GM19023 (cell line): ENCODE data around the gene CHAMP1.
"Not testable (repeated sequence)": the region's sequence is repeated elsewhere in the genome, so short reads cannot be mapped to it uniquely, and the experiment has no call there.

Experiments
- ATAC-seq: cut with Tn5 transposase; IDR thresholded peaks from one replicate; pipeline ENCODE4 v1.9.1; 2021; ENCODE audit warnings: mild to moderate bottlenecking, moderate library complexity; ENCODE audit not compliant: unreplicated experiment

Gene CHAMP1

GRCh38 chr13:114333881-114334280, 19.6 kb downstream of the CHAMP1 start:
- ATAC-seq: not testable (repeated sequence)

DNA sequence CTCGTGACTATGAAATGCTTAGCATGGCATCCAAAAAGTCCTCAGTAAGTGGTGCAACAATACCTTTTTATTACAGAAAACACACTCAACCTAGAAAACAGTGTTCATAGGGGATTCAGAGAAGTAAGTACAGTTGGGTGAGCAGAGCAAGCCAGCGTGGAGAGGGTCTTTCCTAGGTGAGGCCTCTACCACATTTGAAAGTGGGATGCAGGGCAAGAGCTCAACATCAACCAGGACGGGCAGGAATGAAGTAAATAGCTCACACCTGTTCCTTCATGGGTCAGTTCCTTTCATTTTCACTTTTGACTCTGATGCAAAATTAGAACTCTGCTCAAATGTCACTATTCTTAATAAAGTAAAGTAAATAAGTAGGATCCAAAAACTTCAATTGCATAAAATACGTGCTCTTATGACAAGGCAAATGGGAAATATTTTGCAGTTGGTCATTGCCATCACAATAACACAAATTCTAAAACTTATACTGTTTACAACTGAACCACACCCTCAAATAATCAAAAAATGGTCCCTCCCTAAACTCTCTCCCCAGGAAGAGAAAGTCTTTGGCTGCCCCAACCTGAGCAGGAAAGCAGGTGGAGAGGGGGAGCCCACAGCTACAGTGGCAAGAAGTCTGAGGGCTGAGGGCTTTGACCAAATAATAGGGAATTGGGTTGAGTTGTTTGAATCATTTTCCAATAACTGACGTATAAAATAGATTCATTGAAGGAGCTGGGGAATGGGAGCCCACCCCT, 20.2 kb downstream of the CHAMP1 start:
- no peak for ATAC-seq

GRCh38 chr13:114336457-114336856, 22.2 kb downstream of the CHAMP1 start:
- not testable (repeated sequence) for ATAC-seq

DNA sequence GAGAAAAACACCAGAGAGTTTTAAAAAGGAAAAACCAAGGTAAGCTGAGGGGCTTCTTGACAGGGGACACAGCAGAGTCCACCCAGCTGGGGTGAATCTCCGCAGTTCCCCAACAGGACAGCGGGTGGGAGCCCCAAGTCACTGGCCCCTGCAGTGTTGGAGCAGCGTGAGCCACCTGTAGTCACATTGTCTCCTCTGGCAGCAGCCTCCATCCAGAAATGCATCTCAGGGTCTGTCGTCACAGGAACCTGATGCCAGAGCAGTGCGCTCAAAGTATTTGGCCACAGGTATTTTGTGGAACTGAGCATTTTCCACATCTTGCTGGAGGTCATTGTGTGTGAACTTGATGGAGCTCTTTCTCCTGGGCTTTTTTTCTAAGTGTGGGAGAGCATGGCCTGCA, 24.7 kb downstream of the CHAMP1 start:
- ATAC-seq: no peak

DNA sequence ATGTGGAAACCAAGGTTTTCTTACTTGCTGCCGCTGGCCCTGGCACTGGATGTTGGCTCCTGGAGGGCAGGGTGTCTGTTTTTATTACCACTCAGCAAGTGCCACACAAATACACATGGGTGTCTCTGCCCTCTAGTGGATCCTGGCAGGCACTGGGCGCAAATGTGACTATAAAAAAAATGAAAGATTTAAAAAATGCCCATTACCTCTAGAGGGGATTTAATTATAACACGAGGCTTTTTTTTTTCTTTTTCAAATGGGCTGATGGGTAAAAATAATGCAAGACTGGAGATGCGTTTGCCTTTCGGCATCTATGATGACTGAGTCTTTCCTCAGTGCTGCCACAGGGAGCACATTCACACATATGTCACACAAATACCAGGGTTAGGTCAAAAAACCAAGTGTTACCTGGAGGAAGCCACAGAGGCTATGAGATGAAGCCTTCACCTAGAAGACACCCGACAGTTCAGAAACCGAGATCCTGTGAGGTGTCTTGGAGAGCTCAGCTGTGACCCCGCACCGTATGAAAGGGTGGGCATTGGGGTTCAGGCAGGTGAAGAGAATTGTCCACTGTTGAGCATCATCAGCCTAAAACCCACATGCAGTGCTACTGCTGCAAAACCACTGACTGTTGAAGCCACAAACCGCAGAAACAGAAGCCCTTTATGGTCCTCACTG, 25.7 kb downstream of the CHAMP1 start:
- no peak for ATAC-seq

DNA sequence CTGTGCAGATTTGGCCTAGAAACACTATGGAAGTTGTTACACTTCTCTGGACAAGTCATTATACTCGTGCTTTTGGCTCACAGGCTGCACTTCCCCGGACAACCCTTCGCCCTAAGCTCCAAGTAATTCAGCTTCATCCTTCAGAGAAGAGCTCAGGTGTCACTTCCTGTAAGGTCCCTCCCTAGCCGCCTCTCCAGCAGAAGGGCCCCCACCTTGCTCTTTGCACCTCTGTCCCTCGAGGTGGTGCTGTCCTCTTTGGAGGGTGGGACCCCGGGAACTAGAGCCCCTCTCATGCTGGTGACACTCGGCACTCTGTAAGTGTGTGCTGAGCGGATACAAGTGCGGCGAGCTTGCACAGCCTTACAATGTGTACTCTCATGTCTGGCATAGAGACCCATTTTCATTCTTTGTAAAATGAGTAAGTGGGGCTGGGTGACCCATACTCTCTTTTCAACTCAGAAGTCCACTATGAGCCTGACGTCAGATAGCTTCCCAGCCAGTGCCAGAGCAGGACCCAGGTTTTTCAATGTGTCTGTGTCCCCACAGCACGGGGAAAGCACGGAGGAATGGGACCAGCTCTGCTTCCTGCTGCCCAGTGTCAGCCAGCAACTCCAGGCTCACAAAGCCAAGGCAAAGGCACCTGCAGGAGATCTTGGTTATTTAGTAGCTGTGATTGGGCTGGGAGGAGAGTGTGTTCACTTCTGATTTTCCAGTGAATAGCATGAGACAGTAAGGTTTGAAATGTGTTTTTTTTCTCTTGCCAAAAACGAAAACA, 26.9 kb downstream of the CHAMP1 start:
- ATAC-seq: no peak

- not testable (repeated sequence) for ATAC-seq
Measured at GRCh38 chr13:114347256-114347655, 33.0 kb downstream of the CHAMP1 start.

DNA sequence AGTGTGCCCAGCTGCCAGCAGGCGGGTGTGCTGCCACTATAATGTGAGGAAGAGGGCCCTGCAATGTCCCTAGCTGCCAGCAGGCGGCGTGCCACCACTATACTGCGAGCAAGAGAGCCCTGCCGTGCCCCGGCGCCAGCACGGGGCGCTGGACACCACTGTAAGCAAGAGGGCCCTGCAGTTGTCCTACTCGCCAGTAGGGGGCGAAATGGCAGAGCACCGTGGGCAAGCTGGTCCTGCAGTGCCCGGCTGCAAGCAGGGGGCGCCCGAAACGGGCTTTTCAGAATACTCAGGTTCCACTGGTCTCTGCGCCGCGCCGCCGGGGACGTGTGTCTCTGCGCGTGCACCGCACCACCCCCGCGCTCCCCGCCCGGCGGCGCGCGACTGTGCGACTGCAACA, 38.5 kb downstream of the CHAMP1 start:
- ATAC-seq: not testable (repeated sequence)

DNA sequence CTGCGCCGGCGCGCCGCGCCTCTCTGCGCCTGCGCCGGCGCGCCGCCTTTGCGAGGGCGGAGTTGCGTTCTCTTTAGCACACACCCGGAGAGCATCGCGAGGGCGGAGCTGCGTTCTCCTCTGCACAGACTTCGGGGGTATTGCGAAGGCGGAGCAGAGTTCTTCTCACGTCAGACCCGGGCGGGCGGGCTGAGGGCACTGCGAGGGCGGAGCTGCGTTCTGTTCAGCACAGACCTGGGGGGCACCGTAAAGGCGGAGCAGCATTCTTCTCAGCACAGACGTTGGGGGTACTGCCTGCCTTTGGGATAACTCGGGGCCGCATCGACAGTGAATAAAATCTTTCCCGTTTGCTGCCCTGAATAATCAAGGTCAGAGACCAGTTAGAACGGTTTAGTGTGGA, 39.1 kb downstream of the CHAMP1 start:
- ATAC-seq: not testable (repeated sequence)
